Activated naive CD8-positive, alpha-beta T cell treated with anti-CD3 and anti-CD28 coated beads for 36 hours (primary cell): ENCODE data around the gene THAP7. TPM values are rescaled to one million over a fixed set of nuclear protein-coding genes. Genes with fewer than 3 reads are reported as not detected.
"Not testable (repeated sequence)": the region's sequence is repeated elsewhere in the genome, so short reads cannot be mapped to it uniquely, and the experiment has no call there.

ENCODE experiments used
- DNase-seq: peaks from one replicate; pipeline ENCODE4 v3.0.0; 2021
- H3K27ac Mint-ChIP-seq: one replicate; pipeline ENCODE4 v1.8.0; 2022; ENCODE audit warnings: mild to moderate bottlenecking, moderate library complexity, mixed read lengths
- H3K27me3 Mint-ChIP-seq: one replicate; pipeline ENCODE4 v1.8.0; 2022; ENCODE audit warnings: mild to moderate bottlenecking, mixed read lengths
- H3K36me3 Mint-ChIP-seq: one replicate; pipeline ENCODE4 v1.8.0; 2021; ENCODE audit warnings: mild to moderate bottlenecking, mixed read lengths
- H3K4me1 Mint-ChIP-seq: one replicate; pipeline ENCODE4 v1.8.0; 2021; ENCODE audit warnings: mixed read lengths
- H3K4me3 Mint-ChIP-seq: one replicate; pipeline ENCODE4 v1.8.0; 2022; ENCODE audit warnings: mild to moderate bottlenecking, moderate library complexity, mixed read lengths
- H3K9me3 Mint-ChIP-seq: one replicate; pipeline ENCODE4 v1.8.0; 2022; ENCODE audit warnings: mixed read lengths
- total RNA-seq, 2 experiments: library from RNA; stranded (reverse); gene quantifications; one replicate each; pipeline ENCODE4 v1.2.3, GENCODE V29; 2021

THAP7 gene
- total RNA-seq, 2 experiments from 2014 or later = 34.3 to 34.5 TPM

DNA sequence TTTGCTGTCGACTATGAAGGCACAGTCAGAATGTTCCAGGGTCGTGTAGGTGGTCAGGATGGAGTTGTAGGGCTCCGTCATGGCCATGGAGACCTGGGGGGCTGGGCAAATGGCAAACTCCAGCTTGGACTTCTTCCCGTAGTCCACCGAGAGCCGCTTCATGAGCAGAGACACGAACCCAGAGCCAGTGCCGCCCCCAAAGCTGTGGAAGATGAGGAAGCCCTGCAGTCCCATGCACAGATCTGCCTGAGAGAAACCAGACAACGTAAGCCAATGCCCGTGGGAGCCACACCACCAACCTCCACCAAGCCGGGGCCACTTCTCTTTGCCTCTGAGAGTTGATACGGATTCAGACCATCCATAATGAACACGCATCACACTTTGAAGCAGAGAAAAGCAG is 7.3 kb upstream of the THAP7 start:
- H3K27ac Mint-ChIP-seq, H3K4me3 Mint-ChIP-seq, DNase-seq, H3K27me3 Mint-ChIP-seq, H3K4me1 Mint-ChIP-seq, H3K36me3 Mint-ChIP-seq, H3K9me3 Mint-ChIP-seq: not testable (repeated sequence)

DNA sequence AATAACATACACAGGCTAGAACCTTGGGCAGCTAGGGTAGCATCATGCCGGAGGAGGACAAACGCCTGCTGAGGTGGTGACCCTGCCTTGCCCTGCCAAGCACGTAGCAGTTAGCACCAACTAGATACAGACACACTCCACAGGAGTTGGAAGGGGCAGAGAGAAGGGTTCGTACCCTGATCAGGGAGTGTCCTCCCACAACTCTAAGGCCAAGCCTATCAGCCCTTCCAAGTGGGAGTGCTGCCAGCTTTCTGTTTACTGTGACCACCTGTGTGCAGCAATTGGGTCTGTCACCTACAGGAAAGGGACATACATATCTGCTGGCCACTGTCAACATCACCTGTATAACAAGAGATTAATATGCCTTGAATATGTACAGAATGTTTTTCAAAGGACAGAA is 1.9 kb upstream of the THAP7 start:
- Mint-ChIP-seq H3K27ac (no peak overlapping the region), H3K9me3 (no peaks in the 10 kb centered on the region), H3K4me3 (peak overlapping the region; percentile 95)

DNA sequence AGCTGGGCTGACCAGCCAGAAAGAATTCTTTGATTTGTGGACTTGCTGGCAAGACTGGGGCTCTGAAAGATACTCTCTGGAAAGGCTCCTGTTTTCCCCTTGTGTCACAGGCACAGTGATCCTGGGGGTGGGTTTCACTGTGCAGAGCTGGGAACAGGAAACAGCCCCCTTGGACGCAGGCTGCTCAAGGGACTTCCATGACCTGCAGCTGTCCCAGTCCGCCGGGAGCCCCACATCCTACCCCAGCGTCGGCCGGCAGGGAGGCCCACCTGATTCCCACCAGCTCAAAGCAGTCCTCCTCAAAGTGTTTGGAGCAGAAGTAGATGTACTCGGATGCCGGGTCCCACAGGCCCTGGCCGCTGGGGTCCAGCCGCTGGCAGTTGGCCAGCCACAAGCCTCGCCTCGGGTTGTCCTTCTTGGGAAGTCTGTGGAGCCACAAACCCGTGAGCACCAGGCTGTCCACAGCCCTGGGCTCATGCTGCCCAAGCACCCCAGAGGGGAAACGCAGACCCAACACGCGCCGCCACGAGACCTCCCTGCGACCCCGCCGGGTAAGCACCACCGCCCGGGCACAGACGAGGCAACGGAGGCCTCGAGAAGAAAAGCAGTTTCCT is 824 bp downstream of the THAP7 start:
- Mint-ChIP-seq H3K4me3 (peak overlapping the region; percentile 95), H3K4me1 (peaks cover 18% of the 10 kb centered on the region), H3K27ac (peak overlapping the region; percentile 99), H3K27me3 (no peaks in the 10 kb centered on the region), H3K36me3 (peaks cover 11% of the 10 kb centered on the region), H3K9me3 (no peaks in the 10 kb centered on the region)
- DNase-seq = no peak

More for the DNA sequence above, 1.9 kb upstream of the THAP7 start:
- peaks cover 13% of the 10 kb centered on the region for H3K4me1 Mint-ChIP-seq
- no peak for DNase-seq
- H3K36me3 Mint-ChIP-seq = peaks cover 10% of the 10 kb centered on the region
- H3K27me3 Mint-ChIP-seq = no peaks in the 10 kb centered on the region

DNA sequence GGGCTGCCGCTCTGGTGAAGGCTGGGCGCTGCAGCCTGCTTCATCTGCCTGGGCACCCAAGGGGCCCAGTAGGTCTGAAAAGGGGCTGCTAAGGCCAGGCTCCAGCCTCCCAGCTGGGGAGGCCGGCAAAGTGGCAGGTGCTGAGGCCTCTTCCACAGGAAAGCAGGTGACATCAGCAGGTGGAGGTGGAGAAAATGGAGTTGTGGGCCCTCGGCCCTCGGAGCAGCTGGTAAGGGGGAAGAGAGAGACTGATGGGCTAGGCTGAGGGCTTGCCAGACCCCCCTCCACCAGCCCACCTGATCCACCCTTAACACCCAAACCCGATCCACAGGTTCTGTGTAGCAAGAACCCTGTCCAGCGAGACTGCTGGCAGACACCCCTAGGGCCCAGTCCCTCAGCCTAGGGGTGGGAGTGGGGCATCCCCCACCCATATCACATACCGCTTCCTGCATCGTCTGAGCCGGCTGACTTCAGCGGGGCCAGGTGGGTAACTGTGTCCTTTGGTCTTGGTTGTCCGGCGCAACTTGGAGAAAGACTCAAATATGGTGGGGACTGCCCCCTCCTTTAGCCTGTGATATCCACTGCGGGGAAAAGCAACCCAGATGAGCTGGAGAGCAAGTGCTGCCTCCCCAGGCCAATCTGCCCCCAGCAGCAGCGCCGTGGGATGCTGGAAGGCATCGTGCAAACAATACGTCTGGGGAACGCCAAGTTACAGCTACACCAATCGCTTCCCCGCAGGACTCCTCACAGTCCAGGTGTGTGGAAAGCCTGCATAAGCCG is 1.5 kb downstream of the THAP7 start:
- Mint-ChIP-seq H3K9me3 (no peaks in the 10 kb centered on the region), H3K36me3 (peaks cover 11% of the 10 kb centered on the region), H3K4me3 (peak overlapping the region; percentile 95), H3K4me1 (peaks cover 18% of the 10 kb centered on the region), H3K27ac (peak overlapping the region; percentile 99), H3K27me3 (no peaks in the 10 kb centered on the region)
- no peak for DNase-seq

DNA sequence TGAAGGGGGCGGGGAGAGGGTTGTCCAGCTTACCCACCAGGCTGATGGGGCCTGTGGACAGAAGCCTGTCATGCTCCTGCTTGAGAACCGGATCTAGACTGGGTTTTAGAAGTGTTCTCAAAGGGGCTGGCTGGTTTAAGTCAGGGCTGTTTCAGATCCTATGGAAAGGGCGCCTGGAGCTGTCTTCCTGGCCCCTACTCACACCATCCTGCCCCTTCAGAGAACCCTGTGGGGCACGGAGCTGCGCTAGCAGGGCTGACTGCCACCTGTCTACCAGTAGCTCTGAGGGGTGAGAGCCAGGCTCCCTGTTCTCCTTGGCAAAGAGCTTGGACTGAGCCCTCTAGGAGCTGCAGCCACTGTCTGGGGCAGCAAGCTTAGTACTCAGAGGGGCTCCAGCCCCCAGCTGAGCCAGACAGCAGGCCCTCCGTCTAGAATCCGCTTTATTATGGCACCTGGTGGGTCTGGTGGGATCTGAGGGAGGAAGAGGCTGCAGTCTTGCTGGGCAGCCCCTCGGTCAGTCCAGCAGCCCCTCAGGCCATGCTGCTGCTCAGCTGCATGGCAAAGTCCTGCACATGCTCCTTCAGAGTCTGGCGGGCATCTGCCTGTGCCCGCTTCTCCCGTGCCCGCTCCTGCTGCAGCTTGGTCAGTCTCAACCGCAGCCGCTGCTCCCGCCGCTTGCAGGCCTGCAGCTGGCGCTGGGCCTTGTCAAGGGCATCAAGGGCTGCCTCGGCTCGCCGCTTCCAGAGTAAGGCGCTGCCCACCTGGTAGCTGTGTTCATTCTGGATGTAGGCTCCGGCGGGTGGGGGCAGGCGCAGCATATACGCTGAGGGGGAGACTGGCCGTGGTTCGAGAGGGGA is 2.3 kb downstream of the THAP7 start:
- Mint-ChIP-seq H3K4me1 (peaks cover 18% of the 10 kb centered on the region), H3K27ac (peak overlapping the region; percentile 99)

DNA sequence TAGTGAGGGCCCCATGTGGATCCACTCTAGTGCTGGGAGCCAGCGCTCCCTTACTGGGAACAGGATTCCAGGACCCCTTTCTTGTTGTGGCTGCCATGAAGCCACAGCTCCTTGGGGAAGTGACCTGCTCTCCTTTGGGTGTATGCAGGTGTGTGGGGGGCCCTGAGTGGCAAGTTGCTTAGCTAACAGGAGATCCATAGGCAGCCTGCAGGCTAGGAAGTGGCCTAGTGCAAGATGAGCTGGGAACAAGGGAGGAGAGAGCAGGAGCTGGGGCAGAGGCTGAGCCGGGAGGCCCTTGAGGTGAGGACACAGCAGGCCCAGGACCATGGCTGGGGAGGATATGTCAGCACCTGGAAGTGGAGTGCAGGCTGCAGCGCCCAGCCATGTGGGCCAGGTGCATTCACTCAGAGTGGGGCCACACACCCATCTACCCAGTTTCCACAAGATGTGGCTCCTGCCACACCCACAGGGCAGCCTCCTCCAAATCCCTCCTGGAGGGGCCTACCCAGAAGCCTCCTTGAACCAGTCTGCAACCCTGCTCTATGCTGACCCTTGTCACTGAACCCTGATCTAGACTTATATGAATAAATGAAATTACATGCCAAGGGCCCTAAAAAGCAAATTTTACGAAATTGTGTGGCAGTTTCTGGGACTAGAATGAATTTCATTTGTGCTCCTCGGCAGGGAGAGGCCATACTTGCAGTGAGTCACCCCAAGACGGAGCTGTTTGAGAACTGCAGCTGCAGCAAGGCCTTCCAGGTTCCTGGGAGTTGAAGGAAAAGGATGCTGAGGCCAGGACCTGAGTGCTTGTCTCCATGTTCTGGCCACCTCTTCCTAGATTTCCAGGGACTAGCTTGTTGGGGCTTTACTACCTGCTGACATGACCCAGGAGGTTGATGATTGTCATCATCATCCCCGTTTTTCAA is 3.2 kb downstream of the THAP7 start:
- Mint-ChIP-seq H3K27me3 (no peaks in the 10 kb centered on the region), H3K36me3 (peaks cover 9% of the 10 kb centered on the region), H3K4me3 (no peak overlapping the region), H3K4me1 (peaks cover 14% of the 10 kb centered on the region), H3K27ac (peak overlapping the region; percentile 16), H3K9me3 (no peaks in the 10 kb centered on the region)
- no peak for DNase-seq

More for the DNA sequence above, 2.3 kb downstream of the THAP7 start:
- Mint-ChIP-seq H3K27me3 (no peaks in the 10 kb centered on the region), H3K4me3 (peak overlapping the region; percentile 95), H3K9me3 (no peaks in the 10 kb centered on the region), H3K36me3 (peaks cover 12% of the 10 kb centered on the region)
- no peak for DNase-seq

DNA sequence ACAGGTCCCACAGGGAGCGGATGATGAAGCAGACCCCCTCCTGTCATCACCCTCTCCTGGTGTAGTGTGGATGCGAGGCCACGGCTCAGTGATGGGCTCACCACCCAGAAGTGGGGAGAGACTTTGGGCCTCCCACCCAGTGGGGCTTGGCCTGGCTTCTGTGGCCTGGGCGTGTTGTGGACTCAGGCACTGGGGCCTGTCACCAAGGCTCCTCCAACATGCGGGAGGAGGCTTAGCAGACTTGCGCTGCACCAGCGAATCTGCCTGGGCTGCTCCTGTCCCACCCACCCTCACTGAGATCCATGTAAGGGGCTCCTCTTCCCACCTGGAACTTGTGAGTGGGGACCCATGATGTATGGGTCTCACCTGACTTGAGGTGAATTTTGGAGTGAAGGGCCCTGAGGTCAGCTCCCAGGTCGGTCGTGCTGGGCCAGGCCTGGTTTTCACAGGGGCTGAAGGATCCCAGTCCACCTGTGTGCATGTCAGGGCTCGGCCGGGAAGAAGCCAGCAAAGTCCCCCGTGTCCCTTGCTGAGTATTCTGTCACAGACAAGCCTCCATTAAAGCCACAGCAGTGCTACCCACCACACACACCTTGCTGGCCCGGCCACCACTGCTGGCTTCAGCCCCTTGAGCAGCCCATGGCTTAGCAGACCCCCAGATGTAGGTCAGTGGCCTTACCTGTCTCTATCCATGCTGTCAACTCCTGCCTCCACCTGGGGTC is 4.2 kb downstream of the THAP7 start:
- Mint-ChIP-seq H3K4me3 (no peak overlapping the region), H3K36me3 (peaks cover 9% of the 10 kb centered on the region), H3K27ac (peak overlapping the region; percentile 19), H3K9me3 (no peaks in the 10 kb centered on the region), H3K4me1 (peaks cover 12% of the 10 kb centered on the region), H3K27me3 (no peaks in the 10 kb centered on the region)
- no peak for DNase-seq

DNA sequence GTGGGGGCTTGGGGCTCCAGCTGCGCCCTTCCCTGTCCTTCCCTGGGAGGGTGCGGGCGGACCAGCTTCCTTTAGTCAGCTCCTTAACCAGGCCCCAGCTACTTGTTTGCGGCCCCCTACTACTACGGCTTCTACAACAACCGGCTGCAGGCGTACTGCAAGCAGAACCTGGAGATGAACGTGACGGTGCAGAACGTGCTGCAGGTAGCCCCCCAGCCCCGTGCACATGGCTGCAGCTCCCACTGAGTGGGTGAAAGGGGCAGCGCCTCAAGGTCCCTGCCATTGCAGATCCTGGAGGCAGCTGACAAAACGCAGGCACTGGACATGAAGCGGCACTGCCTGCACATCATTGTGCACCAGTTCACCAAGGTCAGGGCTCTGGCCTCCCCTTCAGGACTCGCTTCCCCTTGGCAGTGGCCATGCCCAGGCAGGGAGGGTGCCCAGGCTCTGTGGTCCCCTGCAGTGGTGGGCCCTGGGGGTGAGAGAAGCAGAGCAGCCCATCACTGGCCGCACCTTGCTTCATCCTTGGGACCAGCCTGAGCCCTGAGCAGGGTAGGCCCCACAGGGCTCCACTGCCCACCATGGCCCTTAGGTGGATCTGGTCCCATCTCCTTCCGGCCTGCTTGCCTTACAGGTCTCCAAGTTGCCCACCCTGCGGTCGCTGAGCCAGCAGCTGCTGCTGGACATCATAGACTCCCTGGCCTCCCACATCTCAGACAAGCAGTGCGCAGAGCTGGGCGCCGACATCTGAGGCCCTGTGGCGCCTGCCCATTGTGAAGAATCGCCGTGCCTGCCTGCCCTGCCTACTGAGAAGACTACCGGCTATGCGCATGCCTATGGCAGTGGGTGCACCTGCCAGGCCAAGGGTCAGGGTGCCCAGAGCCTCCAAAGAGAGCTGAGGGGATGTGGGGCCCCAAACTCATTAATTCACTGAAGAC is 5.1 kb downstream of the THAP7 start:
- no peaks in the 10 kb centered on the region for H3K9me3 Mint-ChIP-seq
- no peaks in the 10 kb centered on the region for H3K27me3 Mint-ChIP-seq
- peaks cover 9% of the 10 kb centered on the region for H3K36me3 Mint-ChIP-seq
- H3K4me1 Mint-ChIP-seq = peaks cover 12% of the 10 kb centered on the region
- peak overlapping the region; percentile 19 for H3K27ac Mint-ChIP-seq
- no peak for DNase-seq
- no peak overlapping the region for H3K4me3 Mint-ChIP-seq

DNA sequence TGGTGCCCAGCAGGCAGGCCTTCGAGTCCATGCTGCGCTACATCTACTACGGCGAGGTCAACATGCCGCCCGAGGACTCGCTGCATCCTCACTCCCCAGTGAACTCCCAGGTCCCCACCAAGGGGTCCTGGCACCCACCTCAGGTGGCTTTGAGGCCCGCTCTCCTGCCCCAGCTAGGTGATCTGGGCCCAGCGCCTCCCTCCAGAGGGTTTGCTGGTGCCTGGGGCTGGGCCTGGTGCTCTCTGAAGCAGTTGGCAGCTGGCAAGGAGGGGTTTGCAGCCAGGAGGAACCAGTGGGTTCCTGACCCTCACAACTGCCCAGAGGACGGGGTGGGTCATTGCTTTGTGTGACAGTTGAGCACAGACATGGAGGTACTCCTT is 5.9 kb downstream of the THAP7 start:
- DNase-seq = no peak
- Mint-ChIP-seq H3K27me3 (no peaks in the 10 kb centered on the region), H3K9me3 (no peaks in the 10 kb centered on the region), H3K4me3 (no peak overlapping the region), H3K27ac (no peak overlapping the region), H3K4me1 (peaks cover 9% of the 10 kb centered on the region), H3K36me3 (peaks cover 6% of the 10 kb centered on the region)

DNA sequence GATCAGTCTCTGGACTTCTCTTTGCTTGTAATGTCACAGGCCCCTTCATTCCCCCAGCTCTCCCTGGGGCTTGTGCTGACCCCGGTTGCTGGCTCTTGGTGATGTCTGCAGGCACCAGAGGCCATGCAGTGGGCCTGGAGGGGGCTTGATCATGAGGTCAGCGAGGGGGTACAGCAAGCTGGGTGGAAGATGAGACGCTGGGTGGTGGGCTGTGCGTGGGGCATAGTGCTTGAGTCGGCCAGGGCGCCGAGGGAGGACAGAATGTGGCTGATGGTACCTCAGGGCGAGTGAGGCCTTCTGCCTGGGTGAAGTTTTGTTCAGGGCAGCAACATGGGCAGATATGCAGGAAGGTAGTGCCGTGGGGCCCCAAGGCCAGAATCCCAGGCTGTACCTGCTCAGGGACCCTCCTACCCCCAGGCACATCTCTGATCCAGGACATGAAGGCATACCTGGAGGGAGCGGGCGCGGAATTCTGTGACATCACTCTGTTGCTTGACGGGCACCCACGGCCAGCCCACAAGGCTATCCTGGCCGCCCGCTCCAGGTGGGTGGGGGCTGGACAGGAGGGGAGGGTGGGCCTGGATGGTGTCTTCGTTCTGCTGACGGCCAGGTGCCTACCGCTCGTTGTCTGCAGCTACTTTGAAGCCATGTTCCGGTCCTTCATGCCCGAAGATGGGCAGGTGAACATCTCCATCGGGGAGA is 6.4 kb downstream of the THAP7 start:
- DNase-seq = no peak
- H3K4me1 Mint-ChIP-seq = peaks cover 9% of the 10 kb centered on the region
- no peaks in the 10 kb centered on the region for H3K27me3 Mint-ChIP-seq
- H3K4me3 Mint-ChIP-seq = no peak overlapping the region
- H3K9me3 Mint-ChIP-seq = no peaks in the 10 kb centered on the region
- H3K27ac Mint-ChIP-seq = no peak overlapping the region
- peaks cover 6% of the 10 kb centered on the region for H3K36me3 Mint-ChIP-seq

DNA sequence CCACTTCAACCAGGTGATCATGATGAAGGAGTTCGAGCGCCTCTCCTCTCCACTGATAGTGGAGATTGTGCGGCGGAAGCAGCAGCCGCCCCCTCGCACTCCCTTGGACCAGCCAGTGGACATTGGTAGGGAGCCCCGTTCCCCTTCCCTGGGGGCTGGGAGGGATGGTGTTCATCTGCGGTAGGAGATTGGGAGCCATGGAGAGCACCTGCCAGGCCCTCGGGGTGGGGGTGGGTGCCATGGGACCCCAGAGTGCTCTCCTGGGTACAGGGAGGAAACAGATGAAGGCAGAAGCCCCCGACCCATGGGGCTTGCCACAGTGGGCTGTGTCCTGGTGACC is 7.0 kb downstream of the THAP7 start:
- H3K27ac Mint-ChIP-seq = no peak overlapping the region
- H3K27me3 Mint-ChIP-seq = no peaks in the 10 kb centered on the region
- peaks cover 3% of the 10 kb centered on the region for H3K36me3 Mint-ChIP-seq

DNA sequence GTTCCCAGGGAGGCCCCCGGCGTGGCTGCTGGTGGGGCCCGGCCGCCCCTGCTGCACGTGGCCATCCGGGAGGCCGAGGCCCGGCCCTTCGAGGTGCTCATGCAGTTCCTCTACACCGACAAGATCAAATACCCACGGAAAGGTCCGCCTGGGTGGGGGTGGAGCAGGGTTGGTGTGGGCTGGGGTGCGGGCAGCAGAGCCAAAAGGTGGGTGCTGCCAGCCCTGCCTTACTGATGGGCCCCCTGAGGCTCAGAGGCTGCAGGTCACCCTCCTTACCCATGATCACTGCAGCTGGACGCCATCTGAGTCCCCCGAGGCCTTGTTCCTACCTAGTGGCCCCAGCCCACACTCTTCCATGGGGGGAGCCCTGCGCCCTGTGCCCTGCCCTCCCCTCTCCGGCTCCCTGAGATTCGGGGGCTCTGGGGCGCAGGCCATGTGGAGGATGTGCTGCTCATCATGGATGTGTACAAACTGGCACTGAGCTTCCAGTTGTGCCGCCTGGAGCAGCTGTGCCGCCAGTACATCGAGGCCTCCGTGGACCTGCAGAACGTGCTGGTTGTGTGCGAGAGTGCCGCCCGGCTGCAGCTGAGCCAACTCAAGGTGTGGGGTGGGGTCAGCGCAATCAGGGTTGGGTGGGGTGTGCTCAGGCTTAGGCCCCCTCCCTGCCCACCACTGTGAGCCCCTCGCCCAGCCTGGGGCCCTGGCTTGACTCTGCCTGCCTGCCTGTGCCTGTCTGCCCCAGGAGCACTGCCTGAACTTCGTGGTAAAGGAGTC is 7.6 kb downstream of the THAP7 start:
- Mint-ChIP-seq H3K4me1 (peaks cover 10% of the 10 kb centered on the region), H3K27ac (no peak overlapping the region), H3K4me3 (no peak overlapping the region), H3K36me3 (peaks cover 3% of the 10 kb centered on the region), H3K27me3 (no peaks in the 10 kb centered on the region), H3K9me3 (no peaks in the 10 kb centered on the region)
- DNase-seq = no peak

More for the DNA sequence above, 7.0 kb downstream of the THAP7 start:
- no peaks in the 10 kb centered on the region for H3K9me3 Mint-ChIP-seq
- no peak for DNase-seq
- peaks cover 6% of the 10 kb centered on the region for H3K4me1 Mint-ChIP-seq
- no peak overlapping the region for H3K4me3 Mint-ChIP-seq
